ENCODE results near the gene ZNF536. TPM values are rescaled to one million over a fixed set of nuclear protein-coding genes. Genes with fewer than 3 reads are reported as not detected.

ZNF536 gene
- total RNA-seq, 6 experiments from 2014 or later: 0.25 TPM; not detected in 5

DNA sequence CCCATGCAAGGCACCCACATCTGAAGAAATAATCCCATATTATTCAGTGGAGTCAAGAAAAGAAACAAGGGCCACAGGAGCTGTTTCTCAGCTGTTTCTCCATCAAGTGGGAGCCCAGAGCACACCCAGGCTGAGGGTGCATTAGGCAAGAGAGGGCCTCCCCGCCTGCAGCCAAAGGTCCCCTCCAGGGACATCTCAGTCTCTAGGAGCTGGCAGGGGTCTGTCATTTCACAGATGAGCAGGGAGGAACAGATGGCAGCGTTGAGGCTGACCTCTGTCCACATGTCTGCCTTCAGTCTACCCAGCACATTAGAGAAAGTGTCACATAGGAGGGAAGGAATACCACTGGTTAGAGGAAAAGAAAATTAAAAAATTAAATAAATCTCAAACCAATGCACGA lies 157.7 kb downstream of the ZNF536 start:
- no peaks in the 10 kb centered on the region for H3K9me3 ChIP-seq
- WGBS (ENCODE audit: insufficient coverage, low coverage, low lambda C conversion rate, missing lambda C conversion rate): 34% methylated on average over 3 of the region's 3 CpGs
- no peak for TF ChIP-seq POLR2A (IDR thresholded peaks at IDR 0.05)
- TF ChIP-seq, protein P1, sequence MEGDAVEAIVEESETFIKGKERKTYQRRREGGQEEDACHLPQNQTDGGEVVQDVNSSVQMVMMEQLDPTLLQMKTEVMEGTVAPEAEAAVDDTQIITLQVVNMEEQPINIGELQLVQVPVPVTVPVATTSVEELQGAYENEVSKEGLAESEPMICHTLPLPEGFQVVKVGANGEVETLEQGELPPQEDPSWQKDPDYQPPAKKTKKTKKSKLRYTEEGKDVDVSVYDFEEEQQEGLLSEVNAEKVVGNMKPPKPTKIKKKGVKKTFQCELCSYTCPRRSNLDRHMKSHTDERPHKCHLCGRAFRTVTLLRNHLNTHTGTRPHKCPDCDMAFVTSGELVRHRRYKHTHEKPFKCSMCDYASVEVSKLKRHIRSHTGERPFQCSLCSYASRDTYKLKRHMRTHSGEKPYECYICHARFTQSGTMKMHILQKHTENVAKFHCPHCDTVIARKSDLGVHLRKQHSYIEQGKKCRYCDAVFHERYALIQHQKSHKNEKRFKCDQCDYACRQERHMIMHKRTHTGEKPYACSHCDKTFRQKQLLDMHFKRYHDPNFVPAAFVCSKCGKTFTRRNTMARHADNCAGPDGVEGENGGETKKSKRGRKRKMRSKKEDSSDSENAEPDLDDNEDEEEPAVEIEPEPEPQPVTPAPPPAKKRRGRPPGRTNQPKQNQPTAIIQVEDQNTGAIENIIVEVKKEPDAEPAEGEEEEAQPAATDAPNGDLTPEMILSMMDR (IDR thresholded peaks at IDR 0.05): no peak
- no peaks in the 10 kb centered on the region for H3K36me3 ChIP-seq
- H3K27me3 ChIP-seq: no peaks in the 10 kb centered on the region
- no peak overlapping the region for H3K4me3 ChIP-seq
- no peaks in the 10 kb centered on the region for H3K4me1 ChIP-seq
- no peak overlapping the region for H3K27ac ChIP-seq
- intact Hi-C loops (cut with DNase I): no loop called here
- ATAC-seq (no peak), DNase-seq (no peak)

DNA sequence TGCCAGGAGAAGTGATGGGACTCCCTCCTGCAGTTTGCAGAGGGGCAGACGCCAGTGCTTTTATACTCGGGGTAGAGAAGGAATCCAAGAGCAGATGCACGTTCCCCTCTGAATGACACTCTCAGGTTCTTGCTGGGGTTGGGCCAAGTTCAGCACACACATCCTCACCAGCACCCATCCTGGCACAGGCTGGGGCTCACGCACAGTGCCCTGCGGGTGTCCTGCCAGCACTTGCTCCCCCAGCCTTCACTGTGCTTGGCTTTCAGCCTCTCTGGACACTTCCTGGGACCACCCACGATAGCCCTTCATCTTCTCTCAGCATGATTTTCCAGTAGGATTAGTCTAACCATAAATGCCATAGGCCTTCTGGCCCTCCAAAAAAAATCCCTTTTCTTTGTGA lies 158.6 kb downstream of the ZNF536 start:
- Histone ChIP-seq H3K27me3 (no peaks in the 10 kb centered on the region), H3K9me3 (no peaks in the 10 kb centered on the region), H3K4me3 (no peak overlapping the region), H3K36me3 (no peaks in the 10 kb centered on the region), H3K4me1 (no peaks in the 10 kb centered on the region), H3K27ac (no peak overlapping the region)
- ATAC-seq (no peak), DNase-seq (no peak)
- TF ChIP-seq, protein P1 (IDR thresholded peaks at IDR 0.05): no peak
- no peak for TF ChIP-seq POLR2A (IDR thresholded peaks at IDR 0.05)
- intact Hi-C loops (cut with DNase I): no loop called here
- 44% methylated on average over 1 of the region's 6 CpGs for WGBS (ENCODE audit: insufficient coverage, low coverage, low lambda C conversion rate, missing lambda C conversion rate)

DNA sequence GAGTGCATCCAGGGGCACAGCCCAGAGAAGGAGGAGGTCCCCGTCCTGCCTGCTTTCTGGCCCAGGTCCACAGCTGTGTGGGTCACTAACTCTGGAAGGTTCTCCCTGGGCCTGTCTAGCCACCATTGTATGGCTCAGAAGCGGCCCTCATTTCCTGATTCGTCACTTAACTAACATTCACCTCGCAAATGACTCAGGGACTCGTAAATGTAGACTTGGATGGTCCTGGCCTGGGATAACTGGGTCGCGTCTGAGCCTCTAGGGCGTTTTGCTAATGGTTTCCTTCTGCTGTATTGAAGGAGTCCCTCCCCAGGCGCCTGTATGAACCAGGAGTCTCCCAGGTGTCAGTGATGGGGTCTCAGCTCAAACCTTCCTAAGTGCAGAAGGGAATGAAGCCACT lies 162.8 kb downstream of the ZNF536 start:
- Histone ChIP-seq H3K36me3 (no peaks in the 10 kb centered on the region), H3K4me1 (no peaks in the 10 kb centered on the region), H3K27me3 (no peaks in the 10 kb centered on the region), H3K27ac (no peak overlapping the region), H3K4me3 (no peak overlapping the region), H3K9me3 (no peaks in the 10 kb centered on the region)
- DNase-seq: no peak
- ATAC-seq: no peak
- 60% methylated on average over 5 of the region's 9 CpGs for WGBS (ENCODE audit: insufficient coverage, low coverage, low lambda C conversion rate, missing lambda C conversion rate)
- TF ChIP-seq, protein P1 (IDR thresholded peaks at IDR 0.05): no peak
- no peak for TF ChIP-seq POLR2A (IDR thresholded peaks at IDR 0.05)
- intact Hi-C loops (cut with DNase I): no loop called here

DNA sequence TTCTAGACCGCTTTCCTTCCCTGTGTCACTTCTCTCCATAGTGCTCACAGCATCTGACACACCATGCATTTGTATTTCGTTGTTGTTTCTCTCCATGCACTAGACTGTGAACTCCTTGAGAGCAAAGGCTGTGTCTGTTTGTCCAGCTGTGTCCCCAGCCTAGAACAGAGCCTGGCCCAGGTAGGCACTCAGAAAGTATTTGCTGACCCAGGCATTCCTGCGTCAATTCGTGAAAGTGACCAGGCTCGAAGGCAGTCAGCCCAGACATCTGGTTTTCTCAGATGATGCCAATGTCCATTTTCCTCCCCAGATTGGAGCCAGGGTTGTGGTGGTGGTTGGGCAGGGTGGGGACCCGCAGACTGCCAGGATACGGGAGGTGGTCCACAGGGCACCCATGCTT lies 164.8 kb downstream of the ZNF536 start:
- no peak for DNase-seq

More for the DNA sequence above, 164.8 kb downstream of the ZNF536 start:
- Histone ChIP-seq H3K27ac (no peak overlapping the region), H3K27me3 (no peaks in the 10 kb centered on the region), H3K4me1 (no peaks in the 10 kb centered on the region), H3K4me3 (no peak overlapping the region), H3K9me3 (no peaks in the 10 kb centered on the region), H3K36me3 (no peaks in the 10 kb centered on the region)
- 36% methylated on average over 2 of the region's 7 CpGs for WGBS (ENCODE audit: insufficient coverage, low coverage, low lambda C conversion rate, missing lambda C conversion rate)
- TF ChIP-seq, protein P1 (IDR thresholded peaks at IDR 0.05): no peak
- no peak for TF ChIP-seq POLR2A (IDR thresholded peaks at IDR 0.05)
- ATAC-seq: no peak
- intact Hi-C loops (cut with DNase I): no loop called here

Data from right lobe of liver (tissue), 6 donors.